Suppressor macrophage (primary cell): ENCODE measurements around the gene SIAH2.

ENCODE experiments used
- DNase-seq, 4 experiments: peaks; one replicate each; pipeline ENCODE4 v3.0.0-alpha.2; 2020 to 2022

The SIAH2 gene

DNA sequence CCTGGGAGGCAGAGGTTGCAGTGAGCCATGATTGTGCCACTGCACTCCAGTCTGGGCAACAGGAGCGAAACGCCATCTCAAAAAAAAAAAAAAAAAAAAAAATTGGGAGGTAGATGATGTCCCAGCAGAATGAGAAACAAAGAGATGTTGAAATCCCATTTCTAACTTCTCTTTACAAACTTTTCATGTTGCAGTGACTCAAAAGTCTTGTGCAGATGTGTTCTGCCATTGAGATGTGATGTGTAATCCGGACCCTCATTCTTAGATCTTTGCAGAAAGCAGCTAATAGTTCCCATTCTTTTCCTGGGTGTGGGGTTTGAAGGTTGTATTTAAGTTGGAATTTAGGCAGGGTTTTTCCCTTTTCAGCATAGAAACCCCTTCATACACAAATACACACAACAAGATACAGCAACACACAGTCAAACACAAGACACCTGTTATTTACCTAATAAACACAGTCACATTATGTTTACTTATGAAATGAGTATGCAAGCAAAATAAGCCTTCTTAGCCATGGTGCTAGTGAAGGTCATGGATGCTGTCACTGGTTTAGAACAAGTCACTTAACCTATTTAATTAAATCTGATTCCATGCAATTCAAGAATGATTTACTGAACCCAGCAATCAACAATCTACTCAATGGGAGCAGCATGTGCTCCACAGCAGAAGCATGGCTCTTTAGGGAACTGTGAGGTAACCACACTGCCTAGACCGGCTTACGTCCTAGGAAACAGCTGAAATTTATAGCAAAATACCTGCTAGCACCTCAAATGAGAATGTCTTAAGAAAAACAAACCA, 14.9 kb downstream of the SIAH2 start:
- peak; percentile 21 to 75 (median 45) for DNase-seq

DNA sequence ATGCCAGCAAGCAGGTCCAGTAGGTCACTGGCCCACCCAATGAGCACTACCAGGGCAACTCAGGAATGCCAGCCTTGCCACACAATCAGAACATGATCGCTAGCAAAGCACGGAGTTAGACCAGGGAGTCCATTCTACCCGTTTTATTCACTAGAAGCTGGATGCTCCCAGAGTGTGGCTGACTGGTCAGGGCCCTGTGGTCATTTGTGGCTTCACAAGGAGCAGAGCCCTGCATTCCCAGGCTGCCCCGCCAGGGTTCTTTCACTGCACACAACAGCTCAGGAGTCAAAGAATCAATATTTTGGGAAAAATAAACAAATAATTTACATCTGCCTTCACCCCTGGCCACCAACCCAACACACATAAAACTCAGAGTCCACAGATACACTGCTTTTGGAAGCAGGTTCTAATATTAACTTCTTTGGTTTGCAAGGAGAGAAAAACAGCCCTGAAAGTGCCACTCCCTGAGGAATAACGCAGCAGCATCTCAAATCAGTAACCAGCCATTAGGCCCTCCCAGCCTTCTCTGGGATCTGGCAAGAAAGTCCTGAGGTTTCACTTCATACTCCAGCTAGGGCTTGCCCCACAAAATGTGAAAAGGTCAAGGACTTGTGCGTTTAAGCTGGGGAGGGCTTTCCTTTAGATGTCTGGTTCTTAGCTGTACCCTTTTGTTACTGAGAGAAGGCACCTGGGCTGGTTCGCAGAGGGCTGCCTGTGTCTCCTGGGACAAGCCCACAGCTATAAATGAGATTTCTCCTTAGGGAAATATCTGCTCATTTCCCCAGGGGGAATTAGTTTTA, 16.0 kb downstream of the SIAH2 start:
- DNase-seq, result no peak

- no peak for DNase-seq
These were observed 17.1 kb downstream of the SIAH2 start for GRCh38 chr3:150745832-150746231.

GRCh38 chr3:150744919-150745211, 18.1 kb downstream of the SIAH2 start:
- DNase-seq, result peak in 1 of 4 experiments; percentile 19

DNA sequence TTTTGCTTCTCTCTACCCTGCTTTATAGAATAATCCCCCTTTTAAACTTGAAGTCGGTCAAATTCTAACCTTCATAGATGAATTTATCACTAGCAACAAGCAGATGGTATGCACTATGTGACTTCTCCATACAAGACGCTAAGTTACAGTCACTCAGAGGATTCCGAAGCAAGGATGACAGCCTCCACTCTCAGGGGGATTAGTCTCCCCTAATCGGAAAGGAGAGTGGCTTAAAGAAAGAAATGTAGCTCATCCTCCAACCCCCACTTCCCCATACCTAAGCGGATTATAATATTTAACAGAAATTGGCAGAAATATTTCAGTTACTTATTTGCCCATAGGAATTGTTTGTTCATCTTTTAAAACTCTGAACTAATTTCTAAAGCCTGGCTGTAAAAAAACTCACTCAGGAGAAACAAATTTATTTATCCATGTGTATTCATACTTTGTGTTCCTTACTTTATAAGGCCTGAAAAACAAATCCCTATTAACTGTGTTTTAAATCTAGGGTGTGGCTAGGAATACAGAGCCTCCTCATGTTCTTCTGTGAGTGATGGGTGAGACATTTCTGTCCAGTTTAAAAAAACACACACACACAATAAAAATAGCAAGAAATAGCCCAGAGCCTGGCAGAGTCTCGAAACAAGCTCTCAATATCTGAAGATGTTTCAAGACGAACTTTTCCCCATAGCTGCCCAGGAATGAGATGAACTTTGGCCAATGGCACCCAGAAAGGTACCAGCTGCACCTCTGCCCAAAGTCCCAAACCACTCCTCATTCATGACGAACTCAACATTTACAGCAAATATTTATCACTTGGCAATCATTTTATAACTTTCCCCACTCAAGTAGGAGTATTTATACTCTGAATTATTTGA, 18.7 kb downstream of the SIAH2 start:
- DNase-seq, result no peak

- no peak for DNase-seq
These were observed 19.5 kb downstream of the SIAH2 start for GRCh38 chr3:150743508-150743907.

GRCh38 chr3:150742679-150743078, 20.3 kb downstream of the SIAH2 start:
- no peak for DNase-seq

GRCh38 chr3:150742141-150742523, 20.8 kb downstream of the SIAH2 start:
- no peak for DNase-seq

- no peak for DNase-seq
These were observed 21.4 kb downstream of the SIAH2 start for GRCh38 chr3:150741497-150742140.

GRCh38 chr3:150740733-150741496, 22.1 kb downstream of the SIAH2 start:
- no peak for DNase-seq

GRCh38 chr3:150739877-150740645, 22.9 kb downstream of the SIAH2 start:
- no peak for DNase-seq

GRCh38 chr3:150739200-150739863, 23.6 kb downstream of the SIAH2 start:
- DNase-seq, result peak in 1 of 4 experiments; percentile 35

DNA sequence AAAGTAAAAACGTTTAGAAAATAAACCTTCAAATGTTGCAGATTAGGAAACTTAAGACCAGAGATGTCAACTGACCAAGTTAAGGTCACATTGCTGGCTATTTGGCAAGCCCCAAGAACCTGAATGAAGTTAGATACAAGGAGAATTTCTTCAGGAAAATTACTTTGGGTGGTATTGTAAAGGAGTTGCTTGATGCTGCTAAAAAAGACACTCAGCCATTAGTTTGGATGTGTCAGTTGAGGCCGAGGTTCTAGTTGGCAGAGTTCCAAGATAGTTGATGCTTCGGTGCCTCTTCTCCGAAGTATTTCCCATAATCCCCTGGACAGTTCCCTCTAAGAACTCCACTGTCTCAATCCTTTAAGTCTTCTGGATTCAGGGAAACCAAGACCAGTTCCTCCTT, 24.3 kb downstream of the SIAH2 start:
- no peak for DNase-seq

DNA sequence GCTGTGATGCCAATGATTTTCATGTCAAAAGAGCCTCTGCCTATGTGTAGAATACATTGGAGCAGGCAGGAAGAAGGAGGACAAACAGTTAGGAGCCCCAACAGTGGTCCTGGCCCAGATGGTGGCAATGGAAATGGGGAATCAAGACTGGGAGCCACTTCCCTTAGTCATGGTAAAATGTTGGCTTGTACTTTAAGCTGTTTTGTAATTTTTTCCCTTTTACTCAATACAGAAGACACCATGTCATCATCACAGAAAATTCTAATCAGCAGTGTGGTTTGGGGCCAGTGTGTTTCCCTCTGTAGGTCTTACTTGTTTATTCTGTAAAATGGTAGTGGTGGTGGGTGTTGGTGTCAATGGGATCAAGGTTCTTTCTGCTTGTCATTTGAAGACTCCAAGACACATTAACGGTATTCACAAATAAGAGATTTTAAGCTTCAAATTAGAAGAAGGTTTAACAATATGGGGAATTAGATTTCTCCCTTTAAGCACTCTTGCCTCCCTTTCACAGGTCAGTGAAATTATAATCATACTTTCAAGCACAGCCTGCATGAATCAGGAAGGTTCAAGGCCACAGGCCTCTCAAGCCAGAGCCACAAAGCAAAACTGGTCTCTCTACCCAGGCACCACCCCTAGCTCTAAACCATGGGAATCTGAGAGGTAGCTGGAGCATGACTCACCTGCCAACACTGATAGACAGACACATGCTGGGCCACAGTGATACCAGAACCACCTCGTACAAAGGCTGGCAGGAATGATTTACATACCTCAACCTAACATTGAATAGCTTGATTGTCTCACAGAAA, 24.9 kb downstream of the SIAH2 start:
- peak; percentile 40 to 70 (median 54) for DNase-seq

GRCh38 chr3:150736903-150737832, 25.8 kb downstream of the SIAH2 start:
- DNase-seq, result no peak

DNA sequence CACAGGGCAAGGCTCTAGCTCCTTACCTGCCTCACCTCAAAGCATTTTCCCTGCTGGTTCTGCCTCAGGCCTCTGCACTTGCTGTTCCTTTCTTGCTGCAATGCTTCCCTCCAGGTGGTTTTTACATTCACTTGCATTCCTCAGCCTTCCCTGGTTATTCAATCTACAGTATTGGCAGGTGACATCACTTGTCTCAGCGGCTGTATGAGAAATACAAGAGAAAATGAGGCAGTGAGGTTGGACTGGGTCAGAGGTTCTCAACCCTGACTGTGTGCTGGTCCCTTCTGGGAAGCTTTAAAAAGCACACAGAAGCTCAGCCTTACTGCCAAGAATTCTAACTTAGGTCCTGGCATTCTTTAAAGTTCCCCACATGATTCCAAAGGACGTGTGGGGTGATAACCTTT, 26.7 kb downstream of the SIAH2 start:
- DNase-seq, result no peak

GRCh38 chr3:150734795-150735119, 28.2 kb downstream of the SIAH2 start:
- DNase-seq, result no peak
